HepG2 (cell line): ENCODE measurements around the gene MDP1. TPM values are rescaled to one million over a fixed set of nuclear protein-coding genes. Genes with fewer than 3 reads are reported as not detected.

Source experiments
- AGO2 ChIP-seq: fragments of 200-400 bp; formaldehyde crosslinking; optimal IDR thresholded peaks from 2 replicates; pipeline ENCODE3; 2017; ENCODE audit warnings: mild to moderate bottlenecking, low read depth, low read length, moderate library complexity
- CCDC6 ChIP-seq: sonication (generic); formaldehyde crosslinking; IDR thresholded peaks from 2 replicates; pipeline ENCODE4 v1.8.1; 2022; ENCODE audit warnings: mild to moderate bottlenecking, missing genetic modification reagents, moderate library complexity
- CSRNP2 ChIP-seq: sonication (generic); formaldehyde crosslinking; conservative IDR thresholded peaks from 2 replicates; pipeline ENCODE4 v1.8.0; 2022; ENCODE audit warnings: low read depth, missing genetic modification reagents
- PCBP2 ChIP-seq: fragments of 200-400 bp; formaldehyde crosslinking; optimal IDR thresholded peaks from 2 replicates; pipeline ENCODE3; 2018; ENCODE audit warnings: low read length, low read depth; ENCODE audit not compliant: poor library complexity, severe bottlenecking
- RBM22 ChIP-seq: fragments of 200-400 bp; formaldehyde crosslinking; optimal IDR thresholded peaks from 2 replicates; pipeline ENCODE3; 2017; ENCODE audit warnings: mild to moderate bottlenecking, low read length, moderate library complexity
- RFXAP ChIP-seq: sonication (generic); formaldehyde crosslinking; IDR thresholded peaks from 2 replicates; pipeline ENCODE4 v1.4.0; 2020; ENCODE audit warnings: missing genetic modification reagents, borderline replicate concordance
- ZC3H13 ChIP-seq: sonication (generic); formaldehyde crosslinking; IDR thresholded peaks from 2 replicates; pipeline ENCODE4 v1.8.1; 2023; ENCODE audit warnings: mild to moderate bottlenecking, missing genetic modification reagents, moderate library complexity
- ZMAT3 ChIP-seq: sonication (generic); formaldehyde crosslinking; conservative IDR thresholded peaks from 2 replicates; pipeline ENCODE4 v1.7.0; 2021; ENCODE audit warnings: missing genetic modification reagents
- ZNF251 ChIP-seq: sonication (generic); formaldehyde crosslinking; IDR thresholded peaks from 2 replicates; pipeline ENCODE4 v1.9.0; 2021; ENCODE audit warnings: mild to moderate bottlenecking, missing genetic modification reagents
- ZNF276 ChIP-seq: sonication (generic); formaldehyde crosslinking; IDR thresholded peaks from 2 replicates; pipeline ENCODE4 v1.4.0; 2020; ENCODE audit warnings: mild to moderate bottlenecking, low read depth, missing genetic modification reagents
- ZNF33A ChIP-seq: sonication (generic); formaldehyde crosslinking; IDR thresholded peaks from 2 replicates; pipeline ENCODE4 v1.5.1; 2020; ENCODE audit warnings: missing genetic modification reagents, mild to moderate bottlenecking, moderate library complexity, borderline replicate concordance
- ZNF513 ChIP-seq: sonication (generic); formaldehyde crosslinking; conservative IDR thresholded peaks from 2 replicates; pipeline ENCODE4 v1.5.0; 2020; ENCODE audit warnings: missing genetic modification reagents
- ZNF724P ChIP-seq: sonication (generic); formaldehyde crosslinking; IDR thresholded peaks from 2 replicates; pipeline ENCODE4 v1.8.0; 2022; ENCODE audit warnings: missing genetic modification reagents, borderline replicate concordance
- polyA plus RNA-seq, 8 experiments: library from polyadenylated mRNA; depleted of rRNA in 3 of 8; stranded (reverse) in 7 of 8; unstranded in 1 of 8; fragments of >200 nt; fragmentation: Illumina TruSeq in 4 of 8; extraction: Trizol in 4 of 8; gene quantifications; 2 replicates each; pipeline versions ENCODE4 v1.2.1 to v1.2.3, GENCODE V29; 2011 to 2016; ENCODE audit warnings: low read depth in 4 of 8, missing spikeins in 1 of 8, mixed read lengths in 1 of 8; ENCODE audit not compliant: insufficient read depth in 1 of 8
- total RNA-seq, 5 experiments: library from RNA; depleted of rRNA; stranded (reverse); fragments of >200 nt; fragmentation: Illumina TruSeq; extraction: Trizol; gene quantifications; 2 replicates each; pipeline ENCODE4 v1.2.3, GENCODE V29; 2016; ENCODE audit warnings: low read depth in 1 of 5
- TF ChIP-seq, protein P1 (sequence below): sonication (generic); formaldehyde crosslinking; IDR thresholded peaks from 2 replicates; pipeline ENCODE4 v1.4.0; 2020; ENCODE audit warnings: mild to moderate bottlenecking, missing genetic modification reagents

The MDP1 gene
- total and polyA plus RNA-seq, 2 of the 13 experiments (the other 11 are each of a cell fraction or from before 2014, with no cell fraction given), result 44.1 to 48.7 TPM

GRCh38 chr14:24195186-24196070 is 20.4 kb downstream of the MDP1 start, which contains the start of gene TM9SF1 (continued):
- peak; percentile 98 for TF ChIP-seq ZNF276 (CRISPR knock-in tag)
- TF ChIP-seq ZNF33A (CRISPR knock-in tag), result no peak
- TF ChIP-seq, protein P1, sequence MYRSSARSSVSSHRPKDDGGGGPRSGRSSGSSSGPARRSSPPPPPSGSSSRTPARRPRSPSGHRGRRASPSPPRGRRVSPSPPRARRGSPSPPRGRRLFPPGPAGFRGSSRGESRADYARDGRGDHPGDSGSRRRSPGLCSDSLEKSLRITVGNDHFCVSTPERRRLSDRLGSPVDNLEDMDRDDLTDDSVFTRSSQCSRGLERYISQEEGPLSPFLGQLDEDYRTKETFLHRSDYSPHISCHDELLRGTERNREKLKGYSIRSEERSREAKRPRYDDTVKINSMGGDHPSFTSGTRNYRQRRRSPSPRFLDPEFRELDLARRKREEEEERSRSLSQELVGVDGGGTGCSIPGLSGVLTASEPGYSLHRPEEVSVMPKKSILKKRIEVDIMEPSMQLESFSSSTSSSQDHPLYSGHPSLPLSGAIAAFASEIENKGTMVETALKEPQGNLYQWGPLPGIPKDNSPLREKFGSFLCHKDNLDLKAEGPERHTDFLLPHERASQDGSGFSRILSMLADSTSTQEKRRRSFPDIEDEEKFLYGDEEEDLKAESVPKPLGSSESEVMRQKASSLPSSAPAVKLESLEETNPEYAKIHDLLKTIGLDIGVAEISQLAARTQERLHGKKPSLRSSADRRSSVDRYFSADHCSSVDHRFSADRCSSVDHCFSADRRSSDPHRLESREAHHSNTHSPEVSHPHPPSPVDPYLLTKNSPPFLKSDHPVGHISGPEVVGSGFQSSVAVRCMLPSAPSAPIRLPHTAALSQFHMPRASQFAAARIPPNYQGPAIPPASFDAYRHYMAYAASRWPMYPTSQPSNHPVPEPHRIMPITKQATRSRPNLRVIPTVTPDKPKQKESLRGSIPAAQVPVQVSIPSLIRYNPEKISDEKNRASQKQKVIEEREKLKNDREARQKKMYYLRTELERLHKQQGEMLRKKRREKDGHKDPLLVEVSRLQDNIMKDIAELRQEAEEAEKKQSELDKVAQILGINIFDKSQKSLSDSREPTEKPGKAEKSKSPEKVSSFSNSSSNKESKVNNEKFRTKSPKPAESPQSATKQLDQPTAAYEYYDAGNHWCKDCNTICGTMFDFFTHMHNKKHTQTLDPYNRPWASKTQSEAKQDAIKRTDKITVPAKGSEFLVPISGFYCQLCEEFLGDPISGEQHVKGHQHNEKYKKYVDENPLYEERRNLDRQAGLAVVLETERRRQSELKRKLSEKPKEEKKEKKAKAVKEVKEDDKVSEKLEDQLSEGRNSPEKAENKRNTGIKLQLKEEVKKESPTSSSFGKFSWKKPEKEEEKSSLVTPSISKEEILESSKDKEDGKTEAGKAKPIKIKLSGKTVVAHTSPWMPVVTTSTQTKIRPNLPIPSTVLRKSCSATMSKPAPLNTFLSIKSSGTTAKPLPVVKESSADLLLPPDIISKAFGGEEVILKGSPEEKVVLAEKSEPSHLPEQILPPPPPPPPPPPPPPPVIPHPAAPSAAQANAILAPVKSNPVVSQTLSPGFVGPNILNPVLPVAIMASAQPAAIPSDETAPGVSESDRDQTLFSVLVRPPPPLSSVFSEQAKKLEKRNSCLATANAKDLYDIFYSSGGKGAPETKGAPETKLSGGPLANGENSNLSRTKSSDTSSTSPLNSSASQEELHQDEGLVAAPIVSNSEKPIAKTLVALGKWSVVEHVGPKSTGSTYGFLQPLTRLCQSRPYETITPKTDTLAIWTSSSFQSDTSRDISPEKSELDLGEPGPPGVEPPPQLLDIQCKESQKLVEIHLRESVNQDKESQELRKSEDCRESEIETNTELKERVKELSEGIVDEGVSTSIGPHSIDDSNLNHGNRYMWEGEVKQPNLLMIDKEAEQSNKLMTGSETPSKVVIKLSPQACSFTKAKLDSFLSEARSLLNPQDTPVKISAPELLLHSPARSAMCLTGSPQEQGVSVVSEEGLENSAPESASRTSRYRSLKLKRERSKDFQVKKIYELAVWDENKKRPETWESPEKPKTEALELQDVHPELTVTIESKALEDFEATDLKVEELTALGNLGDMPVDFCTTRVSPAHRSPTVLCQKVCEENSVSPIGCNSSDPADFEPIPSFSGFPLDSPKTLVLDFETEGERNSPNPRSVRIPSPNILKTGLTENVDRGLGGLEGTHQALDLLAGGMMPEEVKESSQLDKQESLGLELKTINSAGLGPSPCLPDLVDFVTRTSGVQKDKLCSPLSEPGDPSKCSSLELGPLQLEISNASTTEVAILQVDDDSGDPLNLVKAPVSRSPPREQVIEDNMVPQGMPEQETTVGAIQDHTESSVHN (CRISPR knock-in tag), result peak; percentile 98; the same call in 1 of the 2 replicates
- no peak for TF ChIP-seq PCBP2
- peak; percentile 98 for TF ChIP-seq AGO2
- TF ChIP-seq RFXAP (CRISPR knock-in tag), result peak; percentile 93
- TF ChIP-seq ZMAT3 (CRISPR knock-in tag), result peak; percentile 100
- no peak for TF ChIP-seq RBM22
- TF ChIP-seq ZNF724P, result peak; percentile 77; the same call in 1 of the 2 replicates
- no peak for TF ChIP-seq CCDC6
- peak; percentile 20; the same call in 1 of the 2 replicates for TF ChIP-seq ZNF513
- peak; percentile 94; the same call in 1 of the 2 replicates for TF ChIP-seq ZNF251 (CRISPR knock-in tag)
- no peak for TF ChIP-seq ZC3H13 (CRISPR knock-in tag)
- TF ChIP-seq CSRNP2 (CRISPR knock-in tag), result no peak
